Caco-2 (cell line): ENCODE results near the gene CATSPERZ. TPM values are rescaled to one million over a fixed set of nuclear protein-coding genes. Genes with fewer than 3 reads are reported as not detected.
A peak's percentile ranks its signal among the peaks of the same experiment; 100 is the strongest.

ENCODE experiments used
- BruUV-seq: library from RNA; stranded (reverse); fragments of 400-500 nt; replicated peaks from 2 replicates; lab custom pipeline; 2021; lab: Mats Ljungman, UMichigan
- CTCF ChIA-PET: fragments of 300-600 bp; sonication (Branson Sonifier 250); formaldehyde crosslinking; loops from one replicate; lab custom pipeline; 2022; ENCODE audit warnings: antibody characterized with exemption; lab: Charles Lee
- POLR2A ChIA-PET: fragments of 300-600 bp; sonication (Branson Sonifier 250); formaldehyde crosslinking; loops from one replicate; lab custom pipeline; 2022; ENCODE audit warnings: antibody characterized with exemption; lab: Charles Lee
- DNase-seq, 2 experiments: peaks; one replicate each; pipeline versions ENCODE4 v3.0.0 to v3.0.0-alpha.2; 2020 to 2022
- H3K27me3 ChIP-seq: replicated peaks from 2 replicates; pipeline ENCODE4 v1.6.0; 2011; ENCODE audit warnings: low read length; ENCODE audit not compliant: control insufficient read depth, insufficient read depth
- H3K36me3 ChIP-seq: 2 replicates; pipeline ENCODE4 v1.5.1; 2011; ENCODE audit warnings: low read length; ENCODE audit not compliant: control insufficient read depth, insufficient read depth
- H3K4me1 ChIP-seq: fragments of 250-450 bp; sonication (Bioruptor Pico); 2 replicates; pipeline ENCODE4 v1.5.1; 2020; ENCODE audit warnings: mild to moderate bottlenecking
- H3K4me3 ChIP-seq: 2 replicates; pipeline ENCODE4 v1.5.1; 2011; ENCODE audit warnings: low read depth, mild to moderate bottlenecking, control low read depth, low read length
- H3K9me3 ChIP-seq: fragments of 250-450 bp; sonication (Bioruptor Pico); 2 replicates; pipeline ENCODE4 v1.5.1; 2020; ENCODE audit warnings: mild to moderate bottlenecking, moderate library complexity
- H3K27ac Mint-ChIP-seq: one replicate; pipeline ENCODE4 v1.8.0; 2022; ENCODE audit warnings: mixed read lengths; ENCODE audit not compliant: unreplicated experiment
- H3K27me3 Mint-ChIP-seq: one replicate; pipeline ENCODE4 v1.8.0; 2022; ENCODE audit warnings: mixed read lengths; ENCODE audit not compliant: insufficient read depth, unreplicated experiment
- H3K36me3 Mint-ChIP-seq: one replicate; pipeline ENCODE4 v1.8.0; 2022; ENCODE audit warnings: mild to moderate bottlenecking, mixed read lengths; ENCODE audit not compliant: insufficient read depth, unreplicated experiment
- H3K4me1 Mint-ChIP-seq: one replicate; pipeline ENCODE4 v1.8.0; 2022; ENCODE audit warnings: low read depth, mixed read lengths; ENCODE audit not compliant: unreplicated experiment
- H3K4me3 Mint-ChIP-seq: one replicate; pipeline ENCODE4 v1.8.0; 2022; ENCODE audit warnings: mild to moderate bottlenecking, moderate library complexity, mixed read lengths; ENCODE audit not compliant: unreplicated experiment
- H3K9me3 Mint-ChIP-seq: one replicate; pipeline ENCODE4 v1.8.0; 2022; ENCODE audit warnings: mixed read lengths; ENCODE audit not compliant: unreplicated experiment
- intact Hi-C: fragments of 100-400 bp; cut with micrococcal nuclease; formaldehyde crosslinking; loops from one replicate; pipeline ENCODE4 v1.10.0; 2022; ENCODE audit not compliant: unreplicated experiment
- total RNA-seq: library from RNA; stranded (reverse); gene quantifications from 2 replicates; pipeline ENCODE4 v1.2.3, GENCODE V29; 2022
- TF ChIP-seq, protein P1 (sequence below), 2 experiments: fragments of 200-600 bp in 1 of 2; IDR thresholded peaks; 1 replicate in 1 of 2; 2 replicates in 1 of 2; pipeline versions ENCODE4 v1.5.1 to v1.8.0; 2011 to 2022; ENCODE audit warnings: antibody characterized with exemption in 1 of 2, control low read depth in 1 of 2, inconsistent platforms in 1 of 2, low read depth in 1 of 2, low read length in 1 of 2, mild to moderate bottlenecking in 1 of 2, moderate library complexity in 1 of 2; ENCODE audit not compliant: insufficient read depth in 1 of 2, severe bottlenecking in 1 of 2, unreplicated experiment in 1 of 2

CATSPERZ gene
- total RNA-seq, 1 experiment from 2014 or later, result 12.8 TPM

DNA sequence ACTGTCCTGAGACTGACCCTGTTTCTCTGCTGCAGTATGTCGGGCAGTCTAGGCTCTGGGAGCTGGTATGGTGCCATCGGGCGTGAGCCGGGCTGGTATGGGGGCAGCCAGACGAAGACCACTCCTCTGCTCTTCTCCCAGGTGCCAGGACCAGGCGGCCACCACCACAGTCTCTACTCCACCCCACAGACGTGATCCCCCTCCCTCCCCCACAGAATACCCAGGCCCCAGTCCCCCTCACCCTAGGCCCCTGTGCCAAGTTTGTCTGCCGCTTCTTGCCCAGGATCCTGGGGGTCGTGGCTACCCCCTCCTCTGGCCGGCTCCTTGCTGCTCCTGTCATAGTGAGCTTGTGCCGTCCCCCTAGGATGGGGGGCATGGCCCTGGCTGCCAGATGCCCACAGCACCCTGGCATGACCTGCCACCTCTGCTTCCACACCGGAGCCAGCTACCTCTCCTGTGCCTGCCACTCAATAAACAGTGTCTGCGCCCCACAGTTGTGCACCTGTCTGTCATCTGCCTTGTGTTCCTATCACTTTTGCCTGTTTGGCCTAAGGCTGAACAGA, 11.1 kb upstream of the CATSPERZ start:
- H3K4me3 ChIP-seq, result no peak overlapping the region
- no peak overlapping the region for H3K4me3 Mint-ChIP-seq
- H3K4me1 Mint-ChIP-seq, result peaks cover 9% of the 10 kb centered on the region
- no peaks in the 10 kb centered on the region for H3K9me3 ChIP-seq
- DNase-seq, result no peak
- ChIA-PET POLR2A (no interaction called here), CTCF (interaction anchor here (1.5 kb wide), 1 partner anchor 15 kb away, joined by 7 read pairs; no protein-coding TSS in a partner anchor)
- H3K36me3 ChIP-seq, result no peaks in the 10 kb centered on the region
- peaks cover 9% of the 10 kb centered on the region for H3K27me3 Mint-ChIP-seq
- peaks cover 2% of the 10 kb centered on the region; the same call in 1 of the 2 replicates for H3K27me3 ChIP-seq
- no TSS peak for BruUV-seq
- intact Hi-C loops, result no loop called here
- H3K4me1 ChIP-seq, result peaks cover 12% of the 10 kb centered on the region
- no peaks in the 10 kb centered on the region for H3K9me3 Mint-ChIP-seq
- H3K36me3 Mint-ChIP-seq, result peaks cover 15% of the 10 kb centered on the region
- TF ChIP-seq, protein P1, sequence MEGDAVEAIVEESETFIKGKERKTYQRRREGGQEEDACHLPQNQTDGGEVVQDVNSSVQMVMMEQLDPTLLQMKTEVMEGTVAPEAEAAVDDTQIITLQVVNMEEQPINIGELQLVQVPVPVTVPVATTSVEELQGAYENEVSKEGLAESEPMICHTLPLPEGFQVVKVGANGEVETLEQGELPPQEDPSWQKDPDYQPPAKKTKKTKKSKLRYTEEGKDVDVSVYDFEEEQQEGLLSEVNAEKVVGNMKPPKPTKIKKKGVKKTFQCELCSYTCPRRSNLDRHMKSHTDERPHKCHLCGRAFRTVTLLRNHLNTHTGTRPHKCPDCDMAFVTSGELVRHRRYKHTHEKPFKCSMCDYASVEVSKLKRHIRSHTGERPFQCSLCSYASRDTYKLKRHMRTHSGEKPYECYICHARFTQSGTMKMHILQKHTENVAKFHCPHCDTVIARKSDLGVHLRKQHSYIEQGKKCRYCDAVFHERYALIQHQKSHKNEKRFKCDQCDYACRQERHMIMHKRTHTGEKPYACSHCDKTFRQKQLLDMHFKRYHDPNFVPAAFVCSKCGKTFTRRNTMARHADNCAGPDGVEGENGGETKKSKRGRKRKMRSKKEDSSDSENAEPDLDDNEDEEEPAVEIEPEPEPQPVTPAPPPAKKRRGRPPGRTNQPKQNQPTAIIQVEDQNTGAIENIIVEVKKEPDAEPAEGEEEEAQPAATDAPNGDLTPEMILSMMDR (IDR thresholded peaks at IDR 0.05; ENCODE audit: insufficient read depth in 1 of 2, low read depth in 1 of 2, low read length in 1 of 2, severe bottlenecking in 1 of 2, unreplicated experiment in 1 of 2), result no peak
- no peak overlapping the region for H3K27ac Mint-ChIP-seq

DNA sequence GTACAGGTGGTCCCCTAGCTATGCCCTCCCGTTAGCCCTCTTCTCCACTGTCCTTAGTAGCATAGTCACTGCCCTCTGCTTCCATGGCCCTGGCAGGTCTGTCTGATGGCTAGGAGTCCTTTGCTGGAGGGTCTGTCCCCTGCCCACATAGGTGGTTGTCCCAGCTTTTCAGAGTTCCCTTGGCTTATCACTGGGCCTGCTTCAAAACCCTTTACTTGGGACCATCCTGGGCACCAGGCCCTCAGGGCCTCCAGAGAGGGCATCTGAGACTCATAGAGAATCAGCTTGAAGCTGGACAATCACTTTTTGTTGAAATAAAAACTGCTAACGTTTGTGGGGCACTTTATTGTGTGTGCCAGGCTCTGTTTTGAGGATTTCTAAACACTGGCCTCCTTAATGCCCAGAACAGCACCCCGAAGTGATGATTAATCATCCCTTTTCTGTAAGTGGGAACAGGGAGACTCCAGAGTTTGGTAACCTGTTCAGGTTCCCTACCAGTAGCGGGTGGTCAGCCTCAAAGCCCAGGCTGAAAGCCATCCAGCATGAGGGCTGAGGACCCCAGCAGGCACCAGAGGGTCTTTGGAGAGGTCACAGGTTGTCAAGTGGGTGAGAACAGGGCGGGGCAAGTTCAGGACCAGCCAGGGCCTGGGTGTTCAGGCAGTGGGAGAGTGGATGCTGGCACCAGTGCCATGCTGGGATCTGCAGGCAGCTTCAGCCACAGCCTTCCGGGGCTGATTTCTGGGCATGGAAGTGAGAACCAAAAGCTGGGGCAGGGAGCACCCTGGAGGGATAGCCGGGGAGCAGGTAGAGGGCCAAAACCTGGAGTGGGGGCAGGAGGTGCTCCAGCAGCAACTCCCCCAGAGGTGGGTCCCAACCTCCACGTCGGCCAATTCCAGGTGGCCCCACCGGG, 9.6 kb upstream of the CATSPERZ start:
- DNase-seq, result no peak
- TF ChIP-seq, protein P1 (IDR thresholded peaks at IDR 0.05; ENCODE audit: insufficient read depth in 1 of 2, low read depth in 1 of 2, low read length in 1 of 2, severe bottlenecking in 1 of 2, unreplicated experiment in 1 of 2), result no peak
- ChIA-PET CTCF (interaction anchor here (1.5 kb wide), 2 partner anchors 10 to 14 kb away, joined by 4 to 7 read pairs; no protein-coding TSS in a partner anchor), POLR2A (no interaction called here)
- H3K27me3 ChIP-seq, result peaks cover 2% of the 10 kb centered on the region; the same call in 1 of the 2 replicates
- H3K4me3 ChIP-seq, result no peak overlapping the region
- H3K4me1 Mint-ChIP-seq, result peaks cover 9% of the 10 kb centered on the region
- intact Hi-C loops, result no loop called here
- peaks cover 12% of the 10 kb centered on the region for H3K4me1 ChIP-seq
- no TSS peak for BruUV-seq
- no peak overlapping the region for H3K27ac Mint-ChIP-seq
- H3K27me3 Mint-ChIP-seq, result peaks cover 14% of the 10 kb centered on the region
- H3K9me3 ChIP-seq, result no peaks in the 10 kb centered on the region
- peaks cover 11% of the 10 kb centered on the region for H3K36me3 Mint-ChIP-seq
- peak overlapping the region; percentile 65 for H3K4me3 Mint-ChIP-seq
- H3K9me3 Mint-ChIP-seq, result no peaks in the 10 kb centered on the region
- H3K36me3 ChIP-seq, result no peaks in the 10 kb centered on the region

DNA sequence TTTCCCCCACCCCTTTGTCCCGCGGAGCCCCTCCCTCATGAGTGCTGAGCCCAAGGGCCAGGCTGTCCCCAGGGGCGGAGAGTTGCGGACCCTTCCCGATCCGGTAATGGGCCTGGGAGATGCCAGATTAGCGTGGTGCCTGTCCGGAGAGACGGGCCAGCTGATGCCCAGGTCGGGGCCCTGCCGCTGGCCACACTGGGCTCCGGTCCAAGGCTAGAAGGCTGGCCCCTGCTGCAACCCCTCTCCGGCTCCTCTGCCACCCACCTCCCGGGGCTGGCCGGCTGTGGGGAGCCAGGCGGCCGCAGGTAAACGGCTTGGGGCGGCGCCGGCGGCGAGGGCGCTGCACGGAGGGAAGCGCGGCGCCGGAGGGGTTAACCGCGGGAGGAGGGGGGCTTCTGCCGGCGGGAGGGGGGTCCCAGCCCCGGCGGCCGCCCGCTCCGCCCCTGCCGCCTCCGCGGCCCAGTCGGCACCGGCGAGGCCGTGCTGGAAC, 8.9 kb upstream of the CATSPERZ start, which contains the start of gene KCNK4:
TSS of gene KCNK4 (plus strand) at position 41 of the 490 bp plus-strand sequence. CDS start 1,717 bp downstream, outside the sequence.
- peak within 1 kb of the TSS; percentile 65 for H3K4me3 Mint-ChIP-seq
- H3K36me3 Mint-ChIP-seq, result peaks cover 9% of the 10 kb centered on the region

More for the DNA sequence above, 8.9 kb upstream of the CATSPERZ start, which contains the start of gene KCNK4:
- no peaks in the 10 kb centered on the region for H3K9me3 ChIP-seq
- no peaks in the 10 kb centered on the region for H3K9me3 Mint-ChIP-seq
- TF ChIP-seq, protein P1 (IDR thresholded peaks at IDR 0.05; ENCODE audit: insufficient read depth in 1 of 2, low read depth in 1 of 2, low read length in 1 of 2, severe bottlenecking in 1 of 2, unreplicated experiment in 1 of 2), result no peak
- no peak for DNase-seq
- H3K27me3 ChIP-seq, result peaks cover 2% of the 10 kb centered on the region; the same call in 1 of the 2 replicates
- H3K4me1 Mint-ChIP-seq, result peaks cover 7% of the 10 kb centered on the region
- intact Hi-C loops, result no loop called here
- H3K4me1 ChIP-seq, result peaks cover 8% of the 10 kb centered on the region
- POLR2A ChIA-PET, result no interaction called here
- no peak within 1 kb of the TSS for H3K27ac Mint-ChIP-seq
- H3K4me3 ChIP-seq, result peak within 1 kb of the TSS; percentile 26
- H3K27me3 Mint-ChIP-seq, result peaks cover 14% of the 10 kb centered on the region
- CTCF ChIA-PET, result no interaction called here
- no peaks in the 10 kb centered on the region for H3K36me3 ChIP-seq
- BruUV-seq, result no TSS peak
